Transverse colon (tissue), 4 donors: ENCODE measurements around the gene SLC23A1.

Experiments used
- EP300 ChIP-seq: sonication (generic); formaldehyde crosslinking; IDR thresholded peaks from one replicate; pipeline ENCODE4 v1.6.1; 2017; ENCODE audit warnings: antibody characterized with exemption, low read depth
- POLR2AphosphoS5 ChIP-seq, 3 donors: sonication (generic); formaldehyde crosslinking; IDR thresholded peaks; one replicate each; pipeline ENCODE4 v1.6.1; 2016; ENCODE audit warnings: antibody characterized with exemption in 3 of 3
- TF ChIP-seq, protein P1 (sequence below), 5 experiments: fragments of 200-600 bp in 3 of 5; fragments of 450-650 bp in 2 of 5; sonication (generic) in 3 of 5; IDR thresholded peaks; 1 replicate in 2 of 5; 2 replicates in 3 of 5; pipeline ENCODE4 v1.5.1; 2016 to 2017; ENCODE audit warnings: antibody characterized with exemption in 5 of 5, inconsistent platforms in 3 of 5, mild to moderate bottlenecking in 2 of 5, moderate library complexity in 1 of 5

- TF ChIP-seq, protein P1, sequence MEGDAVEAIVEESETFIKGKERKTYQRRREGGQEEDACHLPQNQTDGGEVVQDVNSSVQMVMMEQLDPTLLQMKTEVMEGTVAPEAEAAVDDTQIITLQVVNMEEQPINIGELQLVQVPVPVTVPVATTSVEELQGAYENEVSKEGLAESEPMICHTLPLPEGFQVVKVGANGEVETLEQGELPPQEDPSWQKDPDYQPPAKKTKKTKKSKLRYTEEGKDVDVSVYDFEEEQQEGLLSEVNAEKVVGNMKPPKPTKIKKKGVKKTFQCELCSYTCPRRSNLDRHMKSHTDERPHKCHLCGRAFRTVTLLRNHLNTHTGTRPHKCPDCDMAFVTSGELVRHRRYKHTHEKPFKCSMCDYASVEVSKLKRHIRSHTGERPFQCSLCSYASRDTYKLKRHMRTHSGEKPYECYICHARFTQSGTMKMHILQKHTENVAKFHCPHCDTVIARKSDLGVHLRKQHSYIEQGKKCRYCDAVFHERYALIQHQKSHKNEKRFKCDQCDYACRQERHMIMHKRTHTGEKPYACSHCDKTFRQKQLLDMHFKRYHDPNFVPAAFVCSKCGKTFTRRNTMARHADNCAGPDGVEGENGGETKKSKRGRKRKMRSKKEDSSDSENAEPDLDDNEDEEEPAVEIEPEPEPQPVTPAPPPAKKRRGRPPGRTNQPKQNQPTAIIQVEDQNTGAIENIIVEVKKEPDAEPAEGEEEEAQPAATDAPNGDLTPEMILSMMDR (IDR thresholded peaks at IDR 0.05): no peak
- TF ChIP-seq EP300: no peak
- peak in 1 of 3 donors; percentile 29 for TF ChIP-seq POLR2AphosphoS5 (IDR thresholded peaks at IDR 0.05)
Measured at GRCh38 chr5:139415221-139415861, 32.2 kb upstream of the SLC23A1 start.
